ENCODE results near the gene USP38.
"Not testable (repeated sequence)": the region's sequence is repeated elsewhere in the genome, so short reads cannot be mapped to it uniquely, and the experiment has no call there.

The USP38 gene

GRCh38 chr4:143212566-143212965, 27.8 kb downstream of the USP38 start:
- no peak for DNase-seq

GRCh38 chr4:143215873-143216272, 31.2 kb downstream of the USP38 start:
- no peak for DNase-seq

GRCh38 chr4:143224255-143224654, 39.5 kb downstream of the USP38 start:
- no peak for DNase-seq

DNA sequence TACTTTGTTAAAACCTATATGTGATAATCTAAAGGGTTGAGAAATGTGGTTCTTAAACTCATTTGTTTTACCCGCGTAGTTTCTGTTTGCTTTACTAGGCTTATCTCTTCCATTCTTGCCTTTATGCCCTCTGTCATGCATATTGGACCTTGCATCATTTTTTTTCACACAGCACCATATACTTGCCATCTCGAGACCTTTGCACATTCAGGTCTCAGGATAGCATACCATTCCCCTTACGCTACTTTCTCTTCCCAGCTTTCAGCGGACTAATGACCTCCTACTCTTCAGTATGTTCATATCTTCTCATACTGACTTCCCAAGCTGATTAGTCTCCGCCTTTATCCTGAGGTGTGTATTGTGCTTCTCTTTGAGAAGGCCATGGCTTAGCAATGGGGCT, 40.5 kb downstream of the USP38 start:
- DNase-seq: no peak

DNA sequence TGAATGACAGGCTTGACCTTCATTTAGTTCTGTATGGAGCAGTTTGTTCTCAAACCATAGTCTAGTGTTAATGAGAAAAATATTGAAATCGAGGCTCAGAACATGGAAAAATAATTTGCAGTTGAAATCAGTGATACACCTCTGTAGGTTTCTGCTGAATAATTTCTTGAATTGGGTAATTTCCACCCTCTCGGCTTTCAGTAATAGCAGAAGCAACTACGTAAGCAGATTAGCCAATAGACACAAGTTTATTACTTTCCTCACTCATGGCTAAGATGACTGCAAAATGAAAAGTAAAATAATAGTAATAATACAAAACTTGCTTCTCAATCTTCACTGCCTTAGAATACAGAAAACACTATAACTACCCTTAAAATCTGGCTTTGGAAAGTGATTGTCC, 46.0 kb downstream of the USP38 start:
- no peak for DNase-seq

- no peak for DNase-seq
These were observed 47.6 kb downstream of the USP38 start for GRCh38 chr4:143232277-143232676.

GRCh38 chr4:143234153-143234552, 49.4 kb downstream of the USP38 start:
- no peak for DNase-seq

DNA sequence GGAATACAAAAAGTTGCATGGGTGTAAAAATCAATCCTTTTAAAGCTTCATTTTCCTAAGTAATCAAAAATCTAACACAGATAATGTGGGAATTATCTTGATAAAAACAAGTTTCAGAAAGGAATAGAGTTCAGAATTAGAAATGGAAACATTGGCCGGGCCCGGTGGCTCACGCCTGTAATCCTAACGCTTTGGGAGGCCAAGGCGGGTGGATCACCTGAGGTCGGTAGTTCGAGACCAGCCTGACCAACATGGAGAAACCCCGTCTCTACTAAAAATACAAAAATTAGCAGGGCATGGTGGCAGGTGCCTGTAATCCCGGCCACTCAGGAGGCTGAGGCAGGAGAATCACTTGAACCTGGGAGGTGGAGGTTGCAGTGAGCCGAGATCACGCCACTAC, 52.5 kb downstream of the USP38 start:
- DNase-seq: not testable (repeated sequence)

GRCh38 chr4:143240939-143241679, 56.4 kb downstream of the USP38 start:
- DNase-seq: no peak

DNA sequence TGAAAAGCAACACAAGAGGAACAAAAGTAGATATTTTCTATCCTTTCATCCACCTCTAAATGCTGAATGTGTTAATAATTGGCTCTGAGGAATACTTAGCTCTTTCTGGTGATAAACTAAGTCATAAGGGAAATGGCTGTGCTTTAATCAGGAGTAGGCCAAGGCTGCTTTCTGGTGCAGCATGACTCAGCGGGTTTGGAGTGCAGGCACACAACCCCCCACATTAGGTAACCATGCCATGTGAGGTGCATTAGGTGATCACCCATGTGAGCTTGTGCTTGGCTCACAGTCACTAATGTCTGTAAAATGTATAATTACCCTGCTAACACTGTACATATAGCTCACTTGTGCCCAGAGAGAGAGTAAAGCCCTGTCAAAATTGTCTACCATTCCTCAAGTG, 57.2 kb downstream of the USP38 start:
- DNase-seq: no peak

DNA sequence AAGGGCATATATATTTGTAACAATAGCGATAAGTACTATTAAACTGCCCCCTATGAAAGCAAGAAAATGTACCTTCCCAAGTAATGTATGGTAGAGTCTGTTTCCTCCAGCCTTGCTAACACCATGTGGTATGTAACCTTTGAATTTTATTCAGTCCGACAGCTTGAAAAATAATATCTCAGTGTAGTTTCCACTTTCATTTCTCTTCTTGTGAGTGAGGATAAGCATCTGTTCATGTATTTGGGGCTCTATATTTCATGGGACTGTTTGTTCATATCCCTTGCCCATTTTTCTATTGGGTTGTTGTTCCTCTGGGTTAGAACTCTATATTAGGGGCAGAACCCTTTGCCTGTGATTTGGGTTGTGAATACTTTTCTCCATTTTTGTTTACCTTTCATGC, 58.3 kb downstream of the USP38 start:
- DNase-seq: no peak

DNA sequence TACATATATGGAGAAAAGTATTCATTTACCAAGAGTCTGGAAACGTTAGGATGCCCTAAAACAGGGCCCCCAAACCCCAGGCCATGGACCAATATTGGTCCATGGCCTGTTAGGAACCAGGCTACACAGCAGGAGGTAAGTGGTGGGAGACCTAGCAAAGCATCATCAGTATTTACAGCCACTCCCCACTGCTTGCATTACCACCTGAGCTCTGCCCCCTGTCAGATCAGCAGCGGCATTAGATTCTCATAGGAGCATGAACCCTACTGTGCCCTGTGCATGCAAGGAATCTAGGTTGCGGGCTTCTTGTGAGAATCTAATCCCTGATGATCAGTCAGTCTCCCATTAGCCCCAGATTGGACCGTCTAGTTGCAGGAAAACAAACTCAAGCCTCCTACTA, 62.3 kb downstream of the USP38 start:
- no peak for DNase-seq

GRCh38 chr4:143247866-143248265, 63.1 kb downstream of the USP38 start:
- DNase-seq: no peak

DNA sequence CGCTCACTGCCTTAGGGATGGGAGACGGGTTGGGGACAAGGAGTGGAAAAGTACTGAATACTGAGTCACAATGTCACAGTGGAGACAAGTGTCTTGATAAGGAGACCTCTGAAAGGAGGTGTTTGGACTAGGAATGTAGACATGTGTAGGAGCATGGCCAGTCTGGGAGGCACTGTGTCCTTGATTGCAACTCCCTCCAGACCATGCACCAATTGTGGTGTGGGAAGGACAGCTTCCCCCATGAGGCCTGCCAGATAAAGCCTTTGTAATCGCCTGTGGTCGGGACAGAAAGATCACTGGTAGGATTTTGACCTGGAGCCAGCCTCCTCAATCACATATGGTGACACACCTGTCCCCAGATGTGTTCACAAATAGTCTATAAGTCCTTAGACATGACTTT, 64.1 kb downstream of the USP38 start:
- DNase-seq: no peak

GRCh38 chr4:143250617-143251016, 65.9 kb downstream of the USP38 start:
- no peak for DNase-seq

- no peak for DNase-seq
These were observed 66.6 kb downstream of the USP38 start for GRCh38 chr4:143251348-143251747.

- no peak for DNase-seq
These were observed 67.1 kb downstream of the USP38 start for GRCh38 chr4:143251779-143252178.

DNA sequence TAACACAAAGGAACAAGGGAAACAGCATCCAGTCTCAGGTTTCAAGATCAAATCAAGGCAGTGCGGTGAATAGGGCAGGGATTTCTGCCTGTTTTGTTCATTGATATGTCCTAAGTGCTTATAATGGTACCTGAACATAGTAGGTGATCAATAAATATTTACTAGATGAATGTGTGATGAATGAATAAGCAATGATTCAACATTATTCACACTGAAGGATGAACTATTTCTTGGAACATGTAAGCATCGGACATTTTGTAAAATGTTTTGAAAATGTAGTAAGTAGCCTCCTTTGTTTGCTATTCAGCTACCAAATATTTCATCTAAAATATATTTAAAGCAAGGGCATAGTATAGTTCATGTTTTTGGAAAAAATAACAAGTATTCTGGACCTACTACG, 67.8 kb downstream of the USP38 start:
- DNase-seq: no peak

GRCh38 chr4:143253166-143253565, 68.4 kb downstream of the USP38 start:
- no peak for DNase-seq

- DNase-seq: no peak
These were observed 69.9 kb downstream of the USP38 start for GRCh38 chr4:143254491-143255226.

DNA sequence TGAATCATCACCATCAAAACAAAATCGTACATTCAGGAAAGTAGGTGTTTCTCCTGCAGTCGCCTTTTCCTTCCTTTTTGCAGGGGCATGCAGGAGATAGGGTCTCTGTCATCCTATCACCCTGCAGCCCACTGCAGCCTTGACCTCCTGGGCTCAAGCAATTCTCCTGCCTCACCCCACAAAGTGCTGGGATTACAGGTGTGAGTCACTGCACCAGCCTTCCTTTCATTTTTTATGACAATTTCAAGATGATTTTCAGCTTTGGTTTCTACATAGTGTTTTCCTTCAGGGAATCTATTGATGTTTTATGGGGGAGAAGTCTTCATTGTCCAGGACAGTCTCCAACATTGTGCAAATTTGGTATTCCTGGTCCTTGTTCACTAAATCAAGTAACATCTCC, 71.7 kb downstream of the USP38 start:
- DNase-seq: no peak

DNA sequence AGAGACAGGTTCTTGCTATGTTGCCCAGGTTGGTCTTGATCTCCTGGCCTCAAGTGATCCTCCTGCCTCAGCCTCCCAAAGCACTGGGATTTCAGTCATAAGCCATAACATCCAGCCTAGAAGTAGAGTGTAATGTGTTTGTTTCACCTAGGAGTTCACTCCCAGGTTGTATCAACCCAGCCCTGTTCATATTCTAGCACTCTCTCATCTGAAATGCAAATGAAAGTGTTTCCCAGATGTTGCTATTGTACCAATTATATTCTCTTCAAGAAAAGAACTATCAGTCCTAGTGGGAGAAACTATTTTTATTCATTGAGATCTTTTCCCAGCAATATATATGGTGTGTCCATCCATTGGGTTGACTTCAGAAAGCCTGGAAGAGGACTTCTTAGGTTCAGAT, 72.6 kb downstream of the USP38 start:
- DNase-seq: no peak

GRCh38 chr4:143260750-143261149, 76.0 kb downstream of the USP38 start:
- DNase-seq: no peak

DNA sequence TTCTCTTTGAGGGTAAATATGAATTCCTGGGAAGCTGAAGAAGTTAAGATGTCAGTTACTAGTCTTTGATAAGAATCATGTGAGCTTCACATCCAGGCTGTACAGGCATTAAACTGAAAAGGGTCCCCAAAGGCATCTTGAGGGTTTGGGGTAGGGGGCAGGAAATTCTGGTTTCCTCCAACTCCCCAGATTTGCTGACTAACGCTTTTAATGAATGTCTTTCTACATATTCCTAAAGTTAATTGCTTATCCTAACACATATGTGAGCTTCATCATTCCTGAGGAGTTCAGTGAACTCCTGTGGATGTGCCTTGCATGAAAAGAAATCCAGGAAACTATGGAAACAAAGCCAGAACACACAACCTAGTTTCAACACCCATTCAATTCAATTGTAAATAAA, 78.1 kb downstream of the USP38 start:
- no peak for DNase-seq

GRCh38 chr4:143267690-143268089, 83.0 kb downstream of the USP38 start:
- not testable (repeated sequence) for DNase-seq
